ENCODE measurements around the gene RRH. TPM values are rescaled to one million over a fixed set of nuclear protein-coding genes. Genes with fewer than 3 reads are reported as not detected.

The RRH gene
- polyA plus RNA-seq, 1 donor (not counting 4 experiments of a cell fraction or from before 2014, with no cell fraction given): 0.20 TPM

- no peaks in the 10 kb centered on the region for H3K4me1 ChIP-seq (ENCODE audit: control insufficient read depth, extremely low read depth, insufficient read depth, low read length)
- H2AFZ ChIP-seq (ENCODE audit: control insufficient read depth, low read length): no peak overlapping the region
- no peak overlapping the region for H3K9ac ChIP-seq (ENCODE audit: control insufficient read depth, extremely low read depth, insufficient read depth, low read length)
- no peak overlapping the region for H3K4me2 ChIP-seq (ENCODE audit: control insufficient read depth, extremely low read depth, insufficient read depth, low read depth, low read length)
- dilution Hi-C loops (cut with MboI; ENCODE audit: extremely low pct_ligation_motif_present, low sequenced_read_pairs): no loop called here
- H3K27me3 ChIP-seq (ENCODE audit: control insufficient read depth, extremely low read depth, insufficient read depth, low read length): no peaks in the 10 kb centered on the region
- TF ChIP-seq CTCF (optimal IDR thresholded peaks at IDR 0.05 in 1 of 3, IDR thresholded peaks at IDR 0.05 in 1 of 3, conservative IDR thresholded peaks at IDR 0.05 in 1 of 3; ENCODE audit: extremely low read depth in 1 of 3, insufficient read depth in 2 of 3, low read length in 3 of 3): no peak
- no peak for TF ChIP-seq EZH2 (IDR thresholded peaks at IDR 0.05; ENCODE audit: low read length)
- H3K27ac ChIP-seq (ENCODE audit: control insufficient read depth, insufficient read depth, low read length): no peak overlapping the region
- no peaks in the 10 kb centered on the region for H3K9me3 ChIP-seq (ENCODE audit: control insufficient read depth, low read depth, low read length)
- no peaks in the 10 kb centered on the region for H4K20me1 ChIP-seq (ENCODE audit: control insufficient read depth, extremely low read depth, insufficient read depth, low read length)
- no peak overlapping the region for H3K4me3 ChIP-seq (ENCODE audit: control insufficient read depth in 2 of 3, extremely low read depth in 1 of 3, insufficient read depth in 2 of 3, low read depth in 1 of 3, low read length in 3 of 3)
- H3K79me2 ChIP-seq (ENCODE audit: control insufficient read depth, insufficient read depth, low read length): no peaks in the 10 kb centered on the region
- FAIRE-seq (no peak), DNase-seq (ENCODE audit: low read depth, low spot score) (no peak)
- no peaks in the 10 kb centered on the region for H3K36me3 ChIP-seq (ENCODE audit: control insufficient read depth in 2 of 2, extremely low read depth in 1 of 2, insufficient read depth in 2 of 2, low read length in 2 of 2)
- H3K9me1 ChIP-seq (ENCODE audit: control insufficient read depth, extremely low read depth, insufficient read depth, low read length): no peaks in the 10 kb centered on the region
These were observed 6.0 kb downstream of the RRH start for GRCh38 chr4:109833756-109834155.

- Histone ChIP-seq H3K9me3 (ENCODE audit: control insufficient read depth, low read depth, low read length) (no peaks in the 10 kb centered on the region), H3K27ac (ENCODE audit: control insufficient read depth, insufficient read depth, low read length) (no peak overlapping the region), H2AFZ (ENCODE audit: control insufficient read depth, low read length) (no peak overlapping the region), H4K20me1 (ENCODE audit: control insufficient read depth, extremely low read depth, insufficient read depth, low read length) (no peaks in the 10 kb centered on the region), H3K36me3 (ENCODE audit: control insufficient read depth in 2 of 2, extremely low read depth in 1 of 2, insufficient read depth in 2 of 2, low read length in 2 of 2) (no peaks in the 10 kb centered on the region), H3K9me1 (ENCODE audit: control insufficient read depth, extremely low read depth, insufficient read depth, low read length) (no peaks in the 10 kb centered on the region), H3K9ac (ENCODE audit: control insufficient read depth, extremely low read depth, insufficient read depth, low read length) (no peak overlapping the region), H3K4me3 (ENCODE audit: control insufficient read depth in 2 of 3, extremely low read depth in 1 of 3, insufficient read depth in 2 of 3, low read depth in 1 of 3, low read length in 3 of 3) (no peak overlapping the region), H3K4me1 (ENCODE audit: control insufficient read depth, extremely low read depth, insufficient read depth, low read length) (no peaks in the 10 kb centered on the region), H3K27me3 (ENCODE audit: control insufficient read depth, extremely low read depth, insufficient read depth, low read length) (no peaks in the 10 kb centered on the region), H3K4me2 (ENCODE audit: control insufficient read depth, extremely low read depth, insufficient read depth, low read depth, low read length) (no peak overlapping the region), H3K79me2 (ENCODE audit: control insufficient read depth, insufficient read depth, low read length) (no peaks in the 10 kb centered on the region)
- no peak for FAIRE-seq
- no peak for TF ChIP-seq CTCF (optimal IDR thresholded peaks at IDR 0.05 in 1 of 3, IDR thresholded peaks at IDR 0.05 in 1 of 3, conservative IDR thresholded peaks at IDR 0.05 in 1 of 3; ENCODE audit: extremely low read depth in 1 of 3, insufficient read depth in 2 of 3, low read length in 3 of 3)
- TF ChIP-seq EZH2 (IDR thresholded peaks at IDR 0.05; ENCODE audit: low read length): no peak
- dilution Hi-C loops (cut with MboI; ENCODE audit: extremely low pct_ligation_motif_present, low sequenced_read_pairs): no loop called here
- no peak for DNase-seq (ENCODE audit: low read depth, low spot score)
These were observed 9.2 kb downstream of the RRH start for GRCh38 chr4:109836985-109837384.

Data from keratinocyte (primary cell).